Measurements from ENCODE around the gene DISC1. TPM values are rescaled to one million over a fixed set of nuclear protein-coding genes. Genes with fewer than 3 reads are reported as not detected.

The DISC1 gene
- total RNA-seq, 1 donor from 2014 or later, result 9.5 TPM

GRCh38 chr1:231885209-231885854 is 258.7 kb downstream of the DISC1 start:
- H3K4me1 ChIP-seq, result no peaks in the 10 kb centered on the region
- DNase-seq (no peak), ATAC-seq (no peak)
- H3K4me3 ChIP-seq, result no peak overlapping the region
- no peaks in the 10 kb centered on the region for H3K27me3 ChIP-seq
- intact Hi-C loops (cut with DNase I), result no loop called here
- H3K27ac ChIP-seq, result no peak overlapping the region
- no peaks in the 10 kb centered on the region for H3K36me3 ChIP-seq
- no peak for TF ChIP-seq CTCF (IDR thresholded peaks at IDR 0.05)
- no peaks in the 10 kb centered on the region for H3K9me3 ChIP-seq

GRCh38 chr1:231887166-231887565 is 260.6 kb downstream of the DISC1 start:
- H3K27ac ChIP-seq, result no peak overlapping the region
- no peak for ATAC-seq
- no peaks in the 10 kb centered on the region for H3K9me3 ChIP-seq
- H3K27me3 ChIP-seq, result no peaks in the 10 kb centered on the region
- no peak overlapping the region for H3K4me3 ChIP-seq
- no peaks in the 10 kb centered on the region for H3K36me3 ChIP-seq
- TF ChIP-seq CTCF (IDR thresholded peaks at IDR 0.05), result no peak
- no peak for DNase-seq
- intact Hi-C loops (cut with DNase I), result no loop called here
- no peaks in the 10 kb centered on the region for H3K4me1 ChIP-seq

- Histone ChIP-seq H3K9me3 (no peaks in the 10 kb centered on the region), H3K27me3 (no peaks in the 10 kb centered on the region), H3K27ac (no peak overlapping the region), H3K4me3 (no peak overlapping the region), H3K4me1 (no peaks in the 10 kb centered on the region), H3K36me3 (no peaks in the 10 kb centered on the region)
- intact Hi-C loops (cut with DNase I), result no loop called here
- TF ChIP-seq CTCF (IDR thresholded peaks at IDR 0.05), result no peak
- ATAC-seq, result no peak
- DNase-seq, result no peak
These were observed 261.3 kb downstream of the DISC1 start for GRCh38 chr1:231887866-231888265.

GRCh38 chr1:231890791-231891190 is 264.2 kb downstream of the DISC1 start:
- no peak for DNase-seq
- no peaks in the 10 kb centered on the region for H3K36me3 ChIP-seq
- no peak for ATAC-seq

GRCh38 chr1:231893400-231894102 is 267.0 kb downstream of the DISC1 start:
- Histone ChIP-seq H3K36me3 (no peaks in the 10 kb centered on the region), H3K4me3 (no peak overlapping the region), H3K9me3 (no peaks in the 10 kb centered on the region), H3K27me3 (no peaks in the 10 kb centered on the region), H3K27ac (no peak overlapping the region), H3K4me1 (no peaks in the 10 kb centered on the region)
- no peak for DNase-seq
- no peak for ATAC-seq
- TF ChIP-seq CTCF (IDR thresholded peaks at IDR 0.05), result no peak
- intact Hi-C loops (cut with DNase I), result no loop called here

More at GRCh38 chr1:231890791-231891190, 264.2 kb downstream of the DISC1 start:
- no peak overlapping the region for H3K4me3 ChIP-seq
- no peaks in the 10 kb centered on the region for H3K27me3 ChIP-seq
- intact Hi-C loops (cut with DNase I), result no loop called here
- H3K9me3 ChIP-seq, result no peaks in the 10 kb centered on the region
- no peak overlapping the region for H3K27ac ChIP-seq
- H3K4me1 ChIP-seq, result no peaks in the 10 kb centered on the region
- no peak for TF ChIP-seq CTCF (IDR thresholded peaks at IDR 0.05)
